EL (cell line): ENCODE data around the gene PPIB.
A peak's percentile ranks its signal among the peaks of the same experiment; 100 is the strongest.

Experiments used
- DNase-seq: peaks from one replicate; pipeline ENCODE4 v3.0.0-alpha.2; 2016

Gene PPIB

GRCh38 chr15:64157599-64158125, 5.2 kb downstream of the PPIB start:
- DNase-seq: no peak

DNA sequence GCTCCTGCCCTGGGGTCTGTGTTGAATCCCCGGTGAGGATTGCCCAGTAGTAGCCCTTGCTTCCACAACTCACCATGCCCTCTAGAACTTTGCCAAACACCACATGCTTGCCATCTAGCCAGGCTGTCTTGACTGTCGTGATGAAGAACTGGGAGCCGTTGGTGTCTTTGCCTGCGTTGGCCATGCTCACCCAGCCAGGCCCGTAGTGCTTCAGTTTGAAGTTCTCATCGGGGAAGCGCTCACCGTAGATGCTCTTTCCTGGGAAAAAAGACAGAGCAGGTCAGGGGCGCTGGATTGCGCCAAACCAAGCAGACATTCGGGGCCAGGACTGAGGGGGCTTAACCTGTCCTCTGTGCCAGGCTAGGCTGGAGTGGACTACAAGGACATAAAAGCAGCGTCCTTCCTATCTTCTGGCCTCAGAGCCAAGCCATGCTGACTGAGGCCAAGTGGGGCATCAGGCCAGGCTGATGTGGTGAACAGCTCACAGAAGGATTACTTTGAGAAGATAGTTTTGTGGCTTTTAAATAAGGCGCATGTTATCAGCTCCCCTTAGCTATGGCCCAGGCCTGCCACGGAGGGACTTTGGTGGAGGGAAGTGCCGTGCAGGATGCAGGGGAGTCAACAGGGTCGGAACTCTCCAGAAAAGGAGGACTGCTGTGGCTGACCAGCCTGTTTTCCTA, 6.0 kb downstream of the PPIB start:
- no peak for DNase-seq

GRCh38 chr15:64155802-64156651, 6.8 kb downstream of the PPIB start:
- no peak for DNase-seq

DNA sequence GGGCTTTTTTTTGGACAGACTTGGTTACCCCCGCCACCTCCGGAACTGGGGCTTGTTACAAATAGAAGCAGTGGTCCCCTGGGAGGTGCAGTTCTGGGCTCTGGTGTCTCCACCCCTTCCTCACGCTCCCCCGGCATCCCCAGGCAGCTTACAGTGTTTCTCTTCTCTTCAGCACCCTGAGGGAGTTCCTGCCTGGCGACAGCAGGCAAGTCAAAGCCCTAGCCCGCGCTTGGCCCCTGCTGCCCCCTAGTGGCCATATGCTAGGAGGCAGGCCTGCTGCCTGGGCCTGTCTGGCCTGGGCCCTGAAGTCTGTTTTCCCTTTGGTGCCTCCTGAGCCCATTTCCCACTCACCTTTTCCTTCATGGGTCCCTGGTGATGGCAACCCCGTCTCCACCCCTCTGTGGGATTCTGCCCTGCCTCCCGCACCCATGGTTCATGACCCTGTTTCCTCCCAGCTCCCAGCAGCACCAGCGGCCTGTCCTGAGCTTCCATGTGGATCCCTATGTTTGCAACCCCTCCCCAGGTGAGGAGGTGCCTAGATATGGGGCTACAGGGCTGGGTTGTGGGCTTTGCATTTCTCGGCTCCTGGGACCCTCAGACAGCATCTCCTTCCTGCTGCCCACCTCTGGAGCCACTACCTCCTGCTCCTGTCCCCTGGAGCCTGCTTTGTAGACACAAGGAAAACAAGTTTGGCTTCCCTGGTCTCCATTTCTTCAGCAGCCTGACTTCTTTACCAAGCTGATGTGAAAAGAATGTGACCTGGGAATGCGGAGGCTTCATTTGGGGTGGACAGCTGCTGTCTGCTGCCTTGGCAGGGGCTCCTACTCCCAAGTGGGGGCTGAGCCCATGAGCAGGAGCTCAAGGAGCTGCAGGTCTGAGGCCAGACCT, 9.1 kb downstream of the PPIB start:
- peak; percentile 84 for DNase-seq

- no peak for DNase-seq
Measured at GRCh38 chr15:64152507-64153387, 10.1 kb downstream of the PPIB start.

DNA sequence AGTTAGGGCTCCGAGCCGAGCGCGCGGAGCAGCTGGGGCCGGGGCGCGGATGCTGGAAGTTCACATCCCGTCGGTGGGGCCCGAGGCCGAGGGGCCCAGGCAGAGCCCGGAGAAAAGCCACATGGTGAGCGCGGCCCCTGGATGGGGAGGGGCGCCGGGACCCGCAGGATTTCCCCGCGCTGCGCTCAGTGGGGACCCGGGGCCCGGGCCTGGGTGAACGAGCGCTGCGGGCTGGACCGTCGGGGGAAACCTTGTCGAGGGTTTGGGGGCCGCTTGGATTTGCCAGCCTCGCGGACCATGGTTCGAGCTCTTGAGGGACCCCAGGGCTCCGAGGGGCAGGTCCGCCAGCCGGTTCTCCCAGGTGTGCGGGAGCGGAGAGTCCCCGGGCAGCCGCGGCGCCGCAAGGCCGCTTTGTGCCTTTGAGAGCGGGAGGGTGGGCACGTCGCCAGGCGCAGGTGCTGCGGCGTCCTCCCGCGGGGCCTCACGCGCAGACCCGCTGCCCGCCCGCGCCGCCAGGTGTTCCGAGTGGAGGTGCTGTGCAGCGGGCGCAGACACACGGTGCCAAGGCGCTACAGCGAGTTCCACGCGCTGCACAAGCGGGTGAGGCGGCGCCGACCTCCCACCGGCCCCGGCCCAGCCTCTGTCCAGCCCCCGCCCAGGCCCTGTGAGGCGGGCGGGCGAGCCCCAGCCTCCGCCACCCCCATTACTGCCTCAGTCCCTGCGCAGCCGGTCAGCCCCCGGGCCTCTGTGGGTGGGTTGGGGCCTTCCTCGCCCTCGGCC, 10.9 kb downstream of the PPIB start, which contains the start of gene SNX22:
SNX22 (plus strand) TSS at position 5 of the 780 bp plus-strand sequence; CDS start at position 50, 45 bp downstream.
- DNase-seq: no peak

- no peak for DNase-seq
Measured at GRCh38 chr15:64149893-64150578, 12.8 kb downstream of the PPIB start.

DNA sequence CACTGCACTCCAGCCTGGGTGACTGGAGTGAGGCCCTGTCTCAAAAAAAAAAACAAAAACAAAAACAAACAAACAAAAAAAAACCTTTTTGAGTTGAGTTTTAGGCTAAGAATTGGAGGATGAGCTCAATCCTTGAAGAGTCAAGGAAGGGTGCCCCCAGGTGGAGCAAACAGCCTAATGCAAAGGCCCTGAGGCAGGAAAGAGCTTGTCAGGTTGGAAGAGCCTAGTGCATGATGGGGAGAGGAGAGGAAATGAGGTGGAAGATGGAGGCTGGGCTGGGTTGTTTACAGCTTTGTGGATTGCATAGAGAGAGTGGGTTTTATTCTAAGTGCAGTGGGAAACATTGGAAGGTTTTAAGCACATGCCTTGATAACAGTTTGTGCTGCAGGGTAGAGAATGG, 13.4 kb downstream of the PPIB start:
- DNase-seq: peak; percentile 31

GRCh38 chr15:64148581-64148980, 14.2 kb downstream of the PPIB start:
- no peak for DNase-seq

DNA sequence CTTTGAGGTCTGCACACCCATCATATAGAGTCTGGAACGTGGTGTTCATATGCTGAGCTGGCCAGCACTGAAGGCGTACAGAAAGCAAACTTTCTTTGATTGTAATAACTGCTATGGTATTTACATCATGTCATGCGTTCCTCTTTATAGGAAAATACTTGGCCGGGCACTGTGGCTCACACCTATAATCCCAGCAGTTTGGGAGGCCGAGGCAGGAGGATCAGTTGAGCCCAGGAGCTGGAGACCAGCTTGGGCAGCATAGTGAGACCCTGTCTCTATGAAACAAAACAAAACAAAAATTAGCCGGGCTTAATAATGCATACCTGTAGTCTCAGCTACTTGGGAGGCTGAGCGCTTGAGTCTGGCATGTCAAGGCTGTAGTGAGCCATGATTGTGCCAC, 14.7 kb downstream of the PPIB start:
- no peak for DNase-seq

DNA sequence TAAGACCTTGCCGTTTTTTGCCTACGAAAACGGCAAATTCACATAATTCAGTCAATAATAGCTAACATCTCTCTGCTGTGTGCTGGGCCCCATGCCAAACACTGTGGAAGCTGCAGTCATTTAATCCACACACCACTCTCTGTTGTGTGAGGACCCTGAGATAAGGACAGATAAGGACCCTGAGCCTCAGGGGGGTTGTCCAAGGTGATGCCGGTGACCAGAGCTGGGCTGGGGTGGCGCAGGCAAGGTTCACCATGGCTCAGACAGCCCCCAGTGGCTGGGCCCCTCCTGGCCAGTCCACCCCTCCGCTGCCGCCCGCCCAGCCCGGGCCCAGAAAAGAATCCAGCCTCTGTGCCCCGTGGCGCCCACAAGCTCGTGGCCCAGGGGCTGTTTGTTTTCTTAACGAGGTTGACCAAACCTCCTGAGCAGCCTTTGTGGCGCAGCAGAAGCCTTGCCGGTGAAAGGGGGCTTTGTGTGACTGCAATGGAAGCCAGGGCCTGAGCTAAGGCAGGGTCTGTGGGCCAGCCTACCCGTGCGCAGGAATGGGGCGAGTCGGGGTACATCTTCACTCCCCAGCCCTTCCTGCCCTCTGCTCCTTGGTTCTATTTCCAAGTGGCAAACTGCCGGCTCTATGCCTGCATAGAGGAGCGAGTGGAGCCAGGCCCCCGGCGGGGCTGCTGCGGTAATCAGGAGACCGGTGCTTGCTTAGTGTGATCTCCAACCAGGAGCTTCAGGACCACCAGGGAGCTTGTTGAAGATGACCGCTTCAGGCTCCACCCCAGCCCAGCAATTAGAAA, 15.7 kb downstream of the PPIB start:
- DNase-seq: no peak

DNA sequence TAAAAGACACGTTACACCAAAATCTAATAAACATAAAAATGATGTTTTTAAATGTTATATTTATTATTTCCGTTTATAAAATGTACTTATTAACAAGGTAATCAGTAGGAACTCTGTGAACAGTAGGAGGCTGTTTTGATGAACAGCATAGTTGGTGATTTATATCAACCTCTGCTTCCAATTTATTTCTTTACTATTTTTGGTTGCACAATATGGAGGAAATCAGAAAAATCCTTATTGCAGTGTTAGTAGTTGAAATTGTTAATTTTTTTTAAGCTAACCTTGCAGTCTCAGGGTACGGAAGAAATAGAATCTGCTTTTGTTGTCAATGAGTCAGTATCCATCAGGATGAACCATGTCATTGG, 16.3 kb downstream of the PPIB start:
- no peak for DNase-seq

DNA sequence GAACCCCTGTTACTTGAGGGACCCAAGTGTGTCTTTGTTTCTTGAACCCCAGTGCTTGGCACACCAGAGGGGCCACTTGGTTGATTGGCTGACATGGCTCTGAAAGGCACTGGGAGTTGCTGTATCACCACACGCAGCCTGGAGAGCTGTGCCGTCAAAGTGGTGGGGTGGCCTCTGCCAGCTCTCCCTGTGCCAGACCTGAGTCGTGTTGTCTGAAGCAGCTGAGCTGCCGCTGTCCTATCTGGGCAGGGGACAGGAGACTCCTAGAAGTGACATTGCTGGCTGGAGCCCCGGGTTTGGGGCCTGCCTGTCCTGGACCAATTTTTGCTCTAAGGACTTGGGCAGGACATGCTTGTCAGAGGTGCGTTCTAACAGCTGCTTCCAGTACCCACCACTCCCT, 16.8 kb downstream of the PPIB start:
- no peak for DNase-seq

GRCh38 chr15:64144565-64145281, 18.1 kb downstream of the PPIB start:
- no peak for DNase-seq

GRCh38 chr15:64144192-64144564, 18.6 kb downstream of the PPIB start:
- no peak for DNase-seq

GRCh38 chr15:64143276-64143675, 19.5 kb downstream of the PPIB start:
- DNase-seq: no peak

- DNase-seq: no peak
Measured at GRCh38 chr15:64141798-64142512, 20.9 kb downstream of the PPIB start.

GRCh38 chr15:64138331-64138941, 24.4 kb downstream of the PPIB start:
- DNase-seq: no peak
